ENCODE results near the gene MYRIP.
A peak's percentile ranks its signal among the peaks of the same experiment; 100 is the strongest.

Gene MYRIP

GRCh38 chr3:40137591-40138295 lies 328.3 kb downstream of the MYRIP start:
- DNase-seq (ENCODE audit: low read depth, low spot score), result no peak
- no peak overlapping the region for H3K4me3 ChIP-seq (ENCODE audit: low read length)

GRCh38 chr3:40143283-40144090 lies 334.1 kb downstream of the MYRIP start:
- no peak overlapping the region for H3K4me3 ChIP-seq (ENCODE audit: low read length)
- DNase-seq (ENCODE audit: low read depth, low spot score), result no peak

- no peak for DNase-seq (ENCODE audit: low read depth, low spot score)
- H3K4me3 ChIP-seq (ENCODE audit: low read length), result no peak overlapping the region
Observed at GRCh38 chr3:40148827-40149226, 339.4 kb downstream of the MYRIP start.

GRCh38 chr3:40152482-40153133 lies 343.2 kb downstream of the MYRIP start:
- no peak for DNase-seq (ENCODE audit: low read depth, low spot score)
- no peak overlapping the region for H3K4me3 ChIP-seq (ENCODE audit: low read length)

GRCh38 chr3:40160933-40161332 lies 351.5 kb downstream of the MYRIP start:
- DNase-seq (ENCODE audit: low read depth, low spot score), result no peak
- H3K4me3 ChIP-seq (ENCODE audit: low read length), result no peak overlapping the region

- no peak overlapping the region for H3K4me3 ChIP-seq (ENCODE audit: low read length)
- DNase-seq (ENCODE audit: low read depth, low spot score), result no peak
Observed at GRCh38 chr3:40162616-40163015, 353.2 kb downstream of the MYRIP start.

GRCh38 chr3:40166997-40167396 lies 357.6 kb downstream of the MYRIP start:
- no peak overlapping the region for H3K4me3 ChIP-seq (ENCODE audit: low read length)
- DNase-seq (ENCODE audit: low read depth, low spot score), result no peak

GRCh38 chr3:40167958-40168357 lies 358.5 kb downstream of the MYRIP start:
- no peak overlapping the region for H3K4me3 ChIP-seq (ENCODE audit: low read length)
- DNase-seq (ENCODE audit: low read depth, low spot score), result no peak

- H3K4me3 ChIP-seq (ENCODE audit: low read length), result no peak overlapping the region
- DNase-seq (ENCODE audit: low read depth, low spot score), result no peak
Observed at GRCh38 chr3:40169983-40170382, 360.6 kb downstream of the MYRIP start.

GRCh38 chr3:40170395-40170794 lies 361.0 kb downstream of the MYRIP start:
- no peak overlapping the region for H3K4me3 ChIP-seq (ENCODE audit: low read length)
- DNase-seq (ENCODE audit: low read depth, low spot score), result no peak

GRCh38 chr3:40172560-40172959 lies 363.2 kb downstream of the MYRIP start:
- no peak for DNase-seq (ENCODE audit: low read depth, low spot score)
- H3K4me3 ChIP-seq (ENCODE audit: low read length), result no peak overlapping the region

- no peak for DNase-seq (ENCODE audit: low read depth, low spot score)
- no peak overlapping the region for H3K4me3 ChIP-seq (ENCODE audit: low read length)
Observed at GRCh38 chr3:40173227-40173721, 363.9 kb downstream of the MYRIP start.

- H3K4me3 ChIP-seq (ENCODE audit: low read length), result no peak overlapping the region
- no peak for DNase-seq (ENCODE audit: low read depth, low spot score)
Observed at GRCh38 chr3:40178012-40178594, 368.7 kb downstream of the MYRIP start.

- no peak overlapping the region for H3K4me3 ChIP-seq (ENCODE audit: low read length)
- DNase-seq (ENCODE audit: low read depth, low spot score), result peak; percentile 38
Observed at GRCh38 chr3:40179016-40179415, 369.6 kb downstream of the MYRIP start.

GRCh38 chr3:40181182-40181581 lies 371.8 kb downstream of the MYRIP start:
- H3K4me3 ChIP-seq (ENCODE audit: low read length), result no peak overlapping the region
- no peak for DNase-seq (ENCODE audit: low read depth, low spot score)

- peak; percentile 19 for DNase-seq (ENCODE audit: low read depth, low spot score)
- no peak overlapping the region for H3K4me3 ChIP-seq (ENCODE audit: low read length)
Observed at GRCh38 chr3:40185029-40185695, 375.8 kb downstream of the MYRIP start.

- H3K4me3 ChIP-seq (ENCODE audit: low read length), result no peak overlapping the region
- DNase-seq (ENCODE audit: low read depth, low spot score), result no peak
Observed at GRCh38 chr3:40186508-40186907, 377.1 kb downstream of the MYRIP start.

- DNase-seq (ENCODE audit: low read depth, low spot score), result no peak
- no peak overlapping the region for H3K4me3 ChIP-seq (ENCODE audit: low read length)
Observed at GRCh38 chr3:40187945-40188344, 378.5 kb downstream of the MYRIP start.

- no peak for DNase-seq (ENCODE audit: low read depth, low spot score)
Observed at GRCh38 chr3:40189118-40189517, 379.7 kb downstream of the MYRIP start.

More at GRCh38 chr3:40189118-40189517, 379.7 kb downstream of the MYRIP start:
- H3K4me3 ChIP-seq (ENCODE audit: low read length), result no peak overlapping the region
